HEK293 (cell line): ENCODE results near the gene PLAAT2.
"Not testable (repeated sequence)": the region's sequence is repeated elsewhere in the genome, so short reads cannot be mapped to it uniquely, and the experiment has no call there.

ENCODE experiments used
- CTCF ChIA-PET: fragments of 350-600 bp; formaldehyde crosslinking; extraction: SDS; loops from one replicate; lab custom pipeline; 2021; ENCODE audit warnings: antibody characterized with exemption; lab: Yijun Ruan, JAX
- POLR2A ChIA-PET: fragments of 300-600 bp; formaldehyde crosslinking; extraction: SDS; loops from one replicate; lab custom pipeline; 2020; ENCODE audit warnings: antibody characterized with exemption, inconsistent platforms; lab: Yijun Ruan, JAX
- H3K27ac ChIP-seq: fragments of 200-500 bp; sonication (Bioruptor generic); 2 replicates; pipeline ENCODE4 v1.5.1; 2014; ENCODE audit warnings: low read depth, low read length, control low read depth, inconsistent platforms; ENCODE audit errors: extremely low read depth
- H3K36me3 ChIP-seq, 2 experiments: fragments of 200-500 bp in 1 of 2; sonication (Bioruptor generic) in 1 of 2; 1 replicate in 1 of 2; 2 replicates in 1 of 2; pipeline ENCODE4 v1.5.1; 2014 to 2017; ENCODE audit warnings: inconsistent platforms in 2 of 2, low read length in 2 of 2; ENCODE audit not compliant: control insufficient read depth in 2 of 2, insufficient read depth in 1 of 2
- H3K4me1 ChIP-seq: fragments of 200-500 bp; sonication (Bioruptor generic); 2 replicates; pipeline ENCODE4 v1.5.1; 2014; ENCODE audit warnings: mild to moderate bottlenecking, low read length, inconsistent platforms; ENCODE audit not compliant: control insufficient read depth, insufficient read depth
- H3K4me3 ChIP-seq: 2 replicates; pipeline ENCODE4 v1.5.1; 2011; ENCODE audit warnings: low read depth, mild to moderate bottlenecking, control low read depth, low read length, moderate library complexity
- H3K9me3 ChIP-seq: fragments of 200-500 bp; sonication (Bioruptor generic); 2 replicates; pipeline ENCODE4 v1.5.1; 2014; ENCODE audit warnings: low read depth, low read length, inconsistent platforms; ENCODE audit not compliant: control insufficient read depth, insufficient read depth
- KLF9 ChIP-seq: fragments of 450-650 bp; formaldehyde crosslinking; IDR thresholded peaks from 2 replicates; pipeline ENCODE4 v1.5.1; 2016; ENCODE audit warnings: missing biosample characterization, missing genetic modification characterization, low read depth
- PRDM1 ChIP-seq: fragments of 450-650 bp; formaldehyde crosslinking; IDR thresholded peaks from 2 replicates; pipeline ENCODE4; 2016; ENCODE audit warnings: missing biosample characterization, missing genetic modification characterization
- TCF7L2 ChIP-seq: IDR thresholded peaks from 2 replicates; pipeline ENCODE4 v1.6.1; 2011; ENCODE audit warnings: low read depth, mild to moderate bottlenecking, inconsistent platforms, low read length, moderate library complexity, borderline replicate concordance
- ZBTB10 ChIP-seq: fragments of 450-650 bp; formaldehyde crosslinking; IDR thresholded peaks from 2 replicates; pipeline ENCODE4 v1.5.1; 2016; ENCODE audit warnings: missing biosample characterization, missing genetic modification characterization
- ZBTB44 ChIP-seq: fragments of 450-650 bp; IDR thresholded peaks from 2 replicates; pipeline ENCODE4 v1.5.1; 2018; ENCODE audit warnings: missing biosample characterization, mild to moderate bottlenecking, missing genetic modification characterization
- ZFHX2 ChIP-seq: fragments of 450-650 bp; formaldehyde crosslinking; conservative IDR thresholded peaks from 2 replicates; pipeline ENCODE4 v1.5.1; 2016; ENCODE audit warnings: missing biosample characterization, missing genetic modification characterization
- ZFP3 ChIP-seq: fragments of 450-650 bp; formaldehyde crosslinking; IDR thresholded peaks from 2 replicates; pipeline ENCODE4 v1.5.1; 2016; ENCODE audit warnings: low read depth, missing biosample characterization, missing genetic modification characterization
- ZIC2 ChIP-seq: fragments of 450-650 bp; formaldehyde crosslinking; IDR thresholded peaks from 2 replicates; pipeline ENCODE4 v1.5.1; 2016; ENCODE audit warnings: missing biosample characterization, missing genetic modification characterization
- ZNF146 ChIP-seq: fragments of 450-650 bp; formaldehyde crosslinking; IDR thresholded peaks from 2 replicates; pipeline ENCODE4 v1.5.1; 2016; ENCODE audit warnings: missing biosample characterization, missing genetic modification characterization
- ZNF148 ChIP-seq: fragments of 450-650 bp; formaldehyde crosslinking; IDR thresholded peaks from 2 replicates; pipeline ENCODE4 v1.5.0; 2017; ENCODE audit warnings: missing biosample characterization, missing genetic modification characterization, borderline replicate concordance
- ZNF19 ChIP-seq: fragments of 450-650 bp; formaldehyde crosslinking; IDR thresholded peaks from 2 replicates; pipeline ENCODE4; 2016; ENCODE audit warnings: missing biosample characterization, missing genetic modification characterization, low read depth
- ZNF23 ChIP-seq: fragments of 450-650 bp; formaldehyde crosslinking; IDR thresholded peaks from 2 replicates; pipeline ENCODE4 v1.5.1; 2016; ENCODE audit warnings: missing biosample characterization, missing genetic modification characterization, borderline replicate concordance
- ZNF248 ChIP-seq: fragments of 450-650 bp; formaldehyde crosslinking; IDR thresholded peaks from 2 replicates; pipeline ENCODE4 v1.5.1; 2017; ENCODE audit warnings: missing biosample characterization, missing genetic modification characterization
- ZNF549 ChIP-seq: fragments of 450-650 bp; IDR thresholded peaks from 2 replicates; pipeline ENCODE4 v1.5.1; 2018; ENCODE audit warnings: missing biosample characterization, missing genetic modification characterization, mild to moderate bottlenecking, inconsistent platforms, moderate library complexity
- TF ChIP-seq, protein P1 (sequence below): fragments of 450-650 bp; formaldehyde crosslinking; IDR thresholded peaks from 2 replicates; pipeline ENCODE4 v1.5.1; 2016; ENCODE audit warnings: missing biosample characterization, missing genetic modification characterization
- TF ChIP-seq, protein P2 (sequence below): fragments of 450-650 bp; formaldehyde crosslinking; IDR thresholded peaks from 2 replicates; pipeline ENCODE4 v1.5.1; 2017; ENCODE audit warnings: missing biosample characterization, missing genetic modification characterization

Gene PLAAT2

DNA sequence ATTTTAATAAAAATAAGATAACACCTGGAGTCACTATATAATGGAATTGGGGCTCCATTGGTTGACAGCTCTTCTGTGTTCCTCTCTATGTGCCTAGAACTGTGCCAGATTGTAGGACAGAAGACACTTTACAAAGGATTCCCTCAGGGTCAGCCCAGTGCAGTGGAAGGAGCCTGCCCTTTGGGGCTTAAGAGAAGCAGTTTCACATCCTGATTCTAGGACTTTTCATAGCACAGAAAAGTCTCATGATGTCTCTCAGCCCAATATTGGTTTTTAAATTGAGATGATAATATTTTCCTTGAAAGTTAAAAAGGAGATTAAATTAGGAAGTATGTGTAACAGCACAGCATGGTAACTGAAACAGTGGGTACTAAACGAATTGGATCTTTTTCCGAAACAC, 19.5 kb downstream of the PLAAT2 start:
- Histone ChIP-seq H3K9me3 (no peaks in the 10 kb centered on the region), H3K4me3 (no peak overlapping the region), H3K4me1 (no peaks in the 10 kb centered on the region), H3K36me3 (no peaks in the 10 kb centered on the region), H3K27ac (no peak overlapping the region)
- POLR2A ChIA-PET, result no interaction called here
- CTCF ChIA-PET, result no interaction called here
- TF ChIP-seq, protein P1, sequence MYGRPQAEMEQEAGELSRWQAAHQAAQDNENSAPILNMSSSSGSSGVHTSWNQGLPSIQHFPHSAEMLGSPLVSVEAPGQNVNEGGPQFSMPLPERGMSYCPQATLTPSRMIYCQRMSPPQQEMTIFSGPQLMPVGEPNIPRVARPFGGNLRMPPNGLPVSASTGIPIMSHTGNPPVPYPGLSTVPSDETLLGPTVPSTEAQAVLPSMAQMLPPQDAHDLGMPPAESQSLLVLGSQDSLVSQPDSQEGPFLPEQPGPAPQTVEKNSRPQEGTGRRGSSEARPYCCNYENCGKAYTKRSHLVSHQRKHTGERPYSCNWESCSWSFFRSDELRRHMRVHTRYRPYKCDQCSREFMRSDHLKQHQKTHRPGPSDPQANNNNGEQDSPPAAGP (tag by site-specific recombination), result no peak
- TF ChIP-seq ZBTB44 (tag by site-specific recombination) (no peak), PRDM1 (no peak)

GRCh38 chr11:63542506-63542905, 20.7 kb downstream of the PLAAT2 start:
- POLR2A ChIA-PET, H3K36me3 ChIP-seq, H3K4me1 ChIP-seq, CTCF ChIA-PET, H3K27ac ChIP-seq, H3K9me3 ChIP-seq, H3K4me3 ChIP-seq: not testable (repeated sequence)

DNA sequence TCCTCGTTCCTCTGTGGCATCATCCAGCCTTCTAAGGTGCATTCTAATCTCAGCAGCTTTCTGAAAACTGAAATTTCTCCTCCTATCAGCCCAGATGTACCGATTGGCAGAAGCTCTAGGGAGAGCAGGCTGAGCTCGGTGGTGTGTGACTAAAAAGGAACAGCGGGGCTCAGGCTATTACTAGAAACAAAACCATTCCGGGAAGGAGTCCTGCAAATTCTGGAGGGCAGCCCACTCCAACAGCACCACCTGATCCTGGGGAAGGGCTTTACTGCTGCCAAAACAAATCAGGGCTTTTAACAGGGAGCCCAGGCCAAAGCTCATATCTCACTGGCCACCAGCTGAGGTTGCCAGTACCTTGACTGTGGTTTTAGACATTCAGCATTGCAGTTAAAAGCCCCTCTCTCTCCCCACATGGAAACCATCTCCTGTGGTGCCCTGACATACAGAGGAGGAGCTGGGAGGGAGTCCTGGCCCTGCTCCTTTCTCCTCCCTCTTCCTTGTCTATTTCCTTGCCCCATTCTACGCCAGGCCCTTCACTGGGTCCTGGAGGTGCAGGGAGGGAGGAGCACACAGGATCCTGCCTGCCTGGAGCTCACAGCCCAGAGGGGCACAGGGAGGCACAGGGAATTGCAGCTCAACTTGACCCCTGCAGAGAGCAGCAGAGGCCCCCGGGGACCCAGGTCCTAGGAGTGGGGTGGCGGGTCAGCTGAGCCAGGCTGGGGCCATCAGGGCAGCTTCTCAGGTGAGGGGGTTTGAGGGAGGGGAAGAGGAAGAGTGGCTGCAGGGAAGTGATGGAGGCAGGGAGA, 25.7 kb downstream of the PLAAT2 start:
- H3K4me1 ChIP-seq, result no peaks in the 10 kb centered on the region

DNA sequence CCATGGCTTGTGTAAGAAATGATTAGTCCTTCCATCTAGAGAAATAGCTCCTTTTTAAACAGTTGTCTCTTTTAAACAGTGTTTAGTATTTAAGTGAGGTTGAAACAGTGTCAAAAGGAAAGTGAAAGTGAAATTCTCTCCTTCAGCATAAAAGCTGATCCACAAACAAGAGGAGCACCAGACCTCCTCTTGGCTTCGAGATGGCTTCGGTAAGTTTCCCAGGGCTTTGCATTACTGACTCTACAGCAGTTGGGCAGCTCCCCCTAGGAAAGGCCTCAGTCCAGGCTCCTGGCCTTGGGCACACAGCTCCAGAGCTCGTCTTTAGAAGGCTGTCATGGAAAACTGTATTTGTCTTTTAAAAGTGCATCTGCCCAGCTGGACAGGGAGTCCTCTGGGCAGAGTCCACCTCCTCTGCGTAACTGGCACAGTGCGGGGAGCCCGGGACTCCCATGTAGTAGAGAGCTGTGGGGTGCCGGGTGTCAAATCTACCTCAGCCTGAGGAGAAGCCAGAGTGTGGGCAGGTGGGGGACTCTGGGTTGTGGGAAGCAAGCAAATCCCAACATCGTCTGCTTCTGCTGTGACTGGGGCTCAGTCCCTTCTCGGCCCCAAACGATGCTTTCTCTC, 26.4 kb downstream of the PLAAT2 start, which contains the start of gene PLAAT4:
PLAAT4 (plus strand) TSS at position 140 of the 624 bp plus-strand sequence; CDS start at position 201, 61 bp downstream.
- ChIA-PET POLR2A (no interaction called here), CTCF (interaction anchor here (0.6 kb wide), 1 partner anchor 36 kb away, joined by 3 read pairs; no protein-coding TSS in a partner anchor)
- no peak within 1 kb of the TSS for H3K27ac ChIP-seq
- no peaks in the 10 kb centered on the region for H3K4me1 ChIP-seq
- no peak within 1 kb of the TSS for H3K4me3 ChIP-seq
- H3K36me3 ChIP-seq, result no peaks in the 10 kb centered on the region
- no peaks in the 10 kb centered on the region for H3K9me3 ChIP-seq
- no peak for TF ChIP-seq TCF7L2
- TF ChIP-seq ZNF146 (tag by site-specific recombination), result no peak
- no peak for TF ChIP-seq ZNF248 (tag by site-specific recombination)
- TF ChIP-seq ZFP3 (tag by site-specific recombination), result no peak
- no peak for TF ChIP-seq ZFHX2
- TF ChIP-seq KLF9, result no peak
- TF ChIP-seq, protein P2, sequence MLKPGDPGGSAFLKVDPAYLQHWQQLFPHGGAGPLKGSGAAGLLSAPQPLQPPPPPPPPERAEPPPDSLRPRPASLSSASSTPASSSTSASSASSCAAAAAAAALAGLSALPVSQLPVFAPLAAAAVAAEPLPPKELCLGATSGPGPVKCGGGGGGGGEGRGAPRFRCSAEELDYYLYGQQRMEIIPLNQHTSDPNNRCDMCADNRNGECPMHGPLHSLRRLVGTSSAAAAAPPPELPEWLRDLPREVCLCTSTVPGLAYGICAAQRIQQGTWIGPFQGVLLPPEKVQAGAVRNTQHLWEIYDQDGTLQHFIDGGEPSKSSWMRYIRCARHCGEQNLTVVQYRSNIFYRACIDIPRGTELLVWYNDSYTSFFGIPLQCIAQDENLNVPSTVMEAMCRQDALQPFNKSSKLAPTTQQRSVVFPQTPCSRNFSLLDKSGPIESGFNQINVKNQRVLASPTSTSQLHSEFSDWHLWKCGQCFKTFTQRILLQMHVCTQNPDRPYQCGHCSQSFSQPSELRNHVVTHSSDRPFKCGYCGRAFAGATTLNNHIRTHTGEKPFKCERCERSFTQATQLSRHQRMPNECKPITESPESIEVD (tag by site-specific recombination), result no peak
- no peak for TF ChIP-seq ZNF23 (tag by site-specific recombination)
- no peak for TF ChIP-seq ZBTB10 (tag by site-specific recombination)
- no peak for TF ChIP-seq ZNF148 (tag by site-specific recombination)
- no peak for TF ChIP-seq ZNF19 (tag by site-specific recombination)

More for the DNA sequence above, 25.7 kb downstream of the PLAAT2 start:
- H3K4me3 ChIP-seq, result no peak overlapping the region
- POLR2A ChIA-PET, result no interaction called here
- CTCF ChIA-PET, result interaction anchor here (1.3 kb wide), 1 partner anchor 58 kb away, joined by 3 read pairs; no protein-coding TSS in a partner anchor
- no peak overlapping the region for H3K27ac ChIP-seq
- no peaks in the 10 kb centered on the region for H3K36me3 ChIP-seq
- no peaks in the 10 kb centered on the region for H3K9me3 ChIP-seq
- TF ChIP-seq ZNF549 (tag by site-specific recombination) (no peak), ZIC2 (tag by site-specific recombination) (peak; percentile 57; the same call in 1 of the 2 replicates)
